Measurements from ENCODE around the gene BNC2. TPM values are rescaled to one million over a fixed set of nuclear protein-coding genes. Genes with fewer than 3 reads are reported as not detected.

BNC2 gene
- total RNA-seq, 1 experiment from 2014 or later: 5.7 TPM

DNA sequence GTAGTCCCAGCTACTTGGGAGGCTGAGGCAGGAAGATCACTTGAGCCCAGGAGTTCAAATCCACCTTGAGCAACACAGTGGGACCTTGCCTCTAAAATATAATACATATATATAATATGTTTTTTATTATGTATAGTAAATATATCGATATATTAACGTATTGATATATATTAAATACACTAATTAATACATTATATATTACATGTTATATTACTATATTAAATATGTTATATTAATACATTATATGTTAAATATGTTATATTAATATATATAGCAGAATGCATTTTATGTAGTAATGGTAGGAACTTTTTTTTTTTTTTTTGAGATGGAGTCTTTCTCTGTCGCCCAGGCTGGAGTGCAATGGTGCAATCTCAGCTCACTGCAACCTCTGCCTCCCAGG lies 18.1 kb upstream of the BNC2 start:
- CTCF ChIA-PET: no interaction called here
- TF ChIP-seq, protein P1, sequence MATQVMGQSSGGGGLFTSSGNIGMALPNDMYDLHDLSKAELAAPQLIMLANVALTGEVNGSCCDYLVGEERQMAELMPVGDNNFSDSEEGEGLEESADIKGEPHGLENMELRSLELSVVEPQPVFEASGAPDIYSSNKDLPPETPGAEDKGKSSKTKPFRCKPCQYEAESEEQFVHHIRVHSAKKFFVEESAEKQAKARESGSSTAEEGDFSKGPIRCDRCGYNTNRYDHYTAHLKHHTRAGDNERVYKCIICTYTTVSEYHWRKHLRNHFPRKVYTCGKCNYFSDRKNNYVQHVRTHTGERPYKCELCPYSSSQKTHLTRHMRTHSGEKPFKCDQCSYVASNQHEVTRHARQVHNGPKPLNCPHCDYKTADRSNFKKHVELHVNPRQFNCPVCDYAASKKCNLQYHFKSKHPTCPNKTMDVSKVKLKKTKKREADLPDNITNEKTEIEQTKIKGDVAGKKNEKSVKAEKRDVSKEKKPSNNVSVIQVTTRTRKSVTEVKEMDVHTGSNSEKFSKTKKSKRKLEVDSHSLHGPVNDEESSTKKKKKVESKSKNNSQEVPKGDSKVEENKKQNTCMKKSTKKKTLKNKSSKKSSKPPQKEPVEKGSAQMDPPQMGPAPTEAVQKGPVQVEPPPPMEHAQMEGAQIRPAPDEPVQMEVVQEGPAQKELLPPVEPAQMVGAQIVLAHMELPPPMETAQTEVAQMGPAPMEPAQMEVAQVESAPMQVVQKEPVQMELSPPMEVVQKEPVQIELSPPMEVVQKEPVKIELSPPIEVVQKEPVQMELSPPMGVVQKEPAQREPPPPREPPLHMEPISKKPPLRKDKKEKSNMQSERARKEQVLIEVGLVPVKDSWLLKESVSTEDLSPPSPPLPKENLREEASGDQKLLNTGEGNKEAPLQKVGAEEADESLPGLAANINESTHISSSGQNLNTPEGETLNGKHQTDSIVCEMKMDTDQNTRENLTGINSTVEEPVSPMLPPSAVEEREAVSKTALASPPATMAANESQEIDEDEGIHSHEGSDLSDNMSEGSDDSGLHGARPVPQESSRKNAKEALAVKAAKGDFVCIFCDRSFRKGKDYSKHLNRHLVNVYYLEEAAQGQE (IDR thresholded peaks at IDR 0.05; ENCODE audit: insufficient read depth in 1 of 2, low read depth in 2 of 2, low read length in 1 of 2): no peak
- TF ChIP-seq, protein P2, sequence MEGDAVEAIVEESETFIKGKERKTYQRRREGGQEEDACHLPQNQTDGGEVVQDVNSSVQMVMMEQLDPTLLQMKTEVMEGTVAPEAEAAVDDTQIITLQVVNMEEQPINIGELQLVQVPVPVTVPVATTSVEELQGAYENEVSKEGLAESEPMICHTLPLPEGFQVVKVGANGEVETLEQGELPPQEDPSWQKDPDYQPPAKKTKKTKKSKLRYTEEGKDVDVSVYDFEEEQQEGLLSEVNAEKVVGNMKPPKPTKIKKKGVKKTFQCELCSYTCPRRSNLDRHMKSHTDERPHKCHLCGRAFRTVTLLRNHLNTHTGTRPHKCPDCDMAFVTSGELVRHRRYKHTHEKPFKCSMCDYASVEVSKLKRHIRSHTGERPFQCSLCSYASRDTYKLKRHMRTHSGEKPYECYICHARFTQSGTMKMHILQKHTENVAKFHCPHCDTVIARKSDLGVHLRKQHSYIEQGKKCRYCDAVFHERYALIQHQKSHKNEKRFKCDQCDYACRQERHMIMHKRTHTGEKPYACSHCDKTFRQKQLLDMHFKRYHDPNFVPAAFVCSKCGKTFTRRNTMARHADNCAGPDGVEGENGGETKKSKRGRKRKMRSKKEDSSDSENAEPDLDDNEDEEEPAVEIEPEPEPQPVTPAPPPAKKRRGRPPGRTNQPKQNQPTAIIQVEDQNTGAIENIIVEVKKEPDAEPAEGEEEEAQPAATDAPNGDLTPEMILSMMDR (IDR thresholded peaks at IDR 0.05): no peak
- no peak for TF ChIP-seq TCF7L2 (IDR thresholded peaks at IDR 0.05; ENCODE audit: low read depth, low read length)
- no peak for TF ChIP-seq SIN3A (IDR thresholded peaks at IDR 0.05; ENCODE audit: borderline replicate concordance, insufficient read depth, low read depth, low read length)
- no peak for TF ChIP-seq POLR2AphosphoS5 (IDR thresholded peaks at IDR 0.05; ENCODE audit: low read depth, low read length)
- DNase-seq (ENCODE audit: low read depth, low spot score): no peak
- Histone ChIP-seq H3K9me3 (ENCODE audit: control insufficient read depth, insufficient read depth, low read depth, low read length) (no peaks in the 10 kb centered on the region), H3K4me1 (ENCODE audit: control insufficient read depth, insufficient read depth, low read length) (no peaks in the 10 kb centered on the region), H3K36me3 (ENCODE audit: control insufficient read depth, insufficient read depth, low read length) (no peaks in the 10 kb centered on the region), H3K27ac (ENCODE audit: low read length) (no peak overlapping the region), H3K4me3 (ENCODE audit: low read depth in 2 of 2, low read length in 2 of 2) (no peak overlapping the region), H3K27me3 (ENCODE audit: control insufficient read depth, insufficient read depth, low read length) (no peaks in the 10 kb centered on the region)
- BruUV-seq (replicated peaks): no TSS peak
- in situ Hi-C loops (cut with HindIII; ENCODE audit: low pct_unique_long_range_greater_than_20kb, low sequenced_read_pairs) (no loop called here), intact Hi-C loops (cut with micrococcal nuclease; ENCODE audit: unreplicated experiment) (no loop called here)
- POLR2A ChIA-PET: no interaction called here
- ATAC-seq: no peak

DNA sequence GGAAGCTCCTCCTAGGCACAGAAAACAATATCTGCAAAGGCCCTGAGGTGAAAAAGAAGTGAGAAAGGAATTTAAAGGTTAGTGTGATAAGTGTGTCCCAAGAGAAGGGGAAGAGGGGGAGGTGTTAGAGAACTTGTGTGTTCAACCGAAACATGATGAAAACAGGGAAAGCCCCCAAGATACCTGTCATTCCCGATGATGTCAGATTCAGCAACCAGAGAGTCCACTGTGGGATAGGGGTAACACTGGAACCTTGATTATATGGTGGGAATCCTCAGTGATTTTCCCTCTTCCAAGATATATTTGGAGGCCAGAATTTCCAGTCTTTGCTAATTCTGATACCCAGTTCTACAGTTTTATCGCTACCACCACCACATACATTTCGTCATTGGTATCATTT lies 15.5 kb upstream of the BNC2 start:
- DNase-seq (ENCODE audit: low read depth, low spot score): no peak
- ChIA-PET CTCF (no interaction called here), POLR2A (no interaction called here)
- no peak for ATAC-seq
- in situ Hi-C loops (cut with HindIII; ENCODE audit: low pct_unique_long_range_greater_than_20kb, low sequenced_read_pairs): no loop called here
- Histone ChIP-seq H3K9me3 (ENCODE audit: control insufficient read depth, insufficient read depth, low read depth, low read length) (no peaks in the 10 kb centered on the region), H3K36me3 (ENCODE audit: control insufficient read depth, insufficient read depth, low read length) (no peaks in the 10 kb centered on the region), H3K27me3 (ENCODE audit: control insufficient read depth, insufficient read depth, low read length) (no peaks in the 10 kb centered on the region), H3K4me3 (ENCODE audit: low read depth in 2 of 2, low read length in 2 of 2) (no peak overlapping the region), H3K4me1 (ENCODE audit: control insufficient read depth, insufficient read depth, low read length) (no peaks in the 10 kb centered on the region), H3K27ac (ENCODE audit: low read length) (no peak overlapping the region)
- intact Hi-C loops (cut with micrococcal nuclease; ENCODE audit: unreplicated experiment): no loop called here
- no peak for TF ChIP-seq POLR2AphosphoS5 (IDR thresholded peaks at IDR 0.05; ENCODE audit: low read depth, low read length)
- TF ChIP-seq, protein P2 (IDR thresholded peaks at IDR 0.05): no peak
- no peak for TF ChIP-seq SIN3A (IDR thresholded peaks at IDR 0.05; ENCODE audit: borderline replicate concordance, insufficient read depth, low read depth, low read length)
- no peak for TF ChIP-seq TCF7L2 (IDR thresholded peaks at IDR 0.05; ENCODE audit: low read depth, low read length)
- TF ChIP-seq, protein P1 (IDR thresholded peaks at IDR 0.05; ENCODE audit: insufficient read depth in 1 of 2, low read depth in 2 of 2, low read length in 1 of 2): no peak
- BruUV-seq (replicated peaks): no TSS peak

Measured in Panc1 (cell line).